Sigmoid colon (tissue), 4 donors: ENCODE data around the gene ZNF714.

Experiments used
- POLR2AphosphoS5 ChIP-seq, 4 donors: sonication (generic); formaldehyde crosslinking; IDR thresholded peaks; one replicate each; pipeline ENCODE4 v1.6.1; 2017; ENCODE audit warnings: antibody characterized with exemption in 4 of 4
- TF ChIP-seq, protein P1 (sequence below), 4 experiments: fragments of 450-650 bp in 3 of 4; fragments of 200-600 bp in 1 of 4; IDR thresholded peaks; one replicate each; pipeline ENCODE4 v1.5.1; 2016 to 2019; ENCODE audit warnings: antibody characterized with exemption in 4 of 4, mild to moderate bottlenecking in 3 of 4, moderate library complexity in 2 of 4

DNA sequence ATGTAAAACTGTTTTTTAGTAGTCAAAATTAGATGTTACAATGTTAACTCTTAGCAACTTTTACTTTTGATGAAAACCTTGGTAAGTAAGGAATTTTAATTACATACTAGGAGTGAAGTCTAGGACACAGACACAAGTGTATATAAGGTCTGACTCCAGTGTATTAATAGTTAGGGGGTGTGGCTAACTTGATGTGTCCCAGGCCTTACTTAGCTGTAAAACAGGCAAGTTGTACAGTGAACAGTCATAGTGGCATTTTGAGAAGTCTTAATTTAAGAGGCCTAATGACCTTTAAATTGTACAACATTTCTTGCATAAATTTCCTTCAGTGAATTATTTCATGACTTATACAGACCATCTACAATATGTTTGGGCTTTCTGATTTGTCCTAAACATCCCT lies 66.7 kb downstream of the ZNF714 start:
- TF ChIP-seq, protein P1, sequence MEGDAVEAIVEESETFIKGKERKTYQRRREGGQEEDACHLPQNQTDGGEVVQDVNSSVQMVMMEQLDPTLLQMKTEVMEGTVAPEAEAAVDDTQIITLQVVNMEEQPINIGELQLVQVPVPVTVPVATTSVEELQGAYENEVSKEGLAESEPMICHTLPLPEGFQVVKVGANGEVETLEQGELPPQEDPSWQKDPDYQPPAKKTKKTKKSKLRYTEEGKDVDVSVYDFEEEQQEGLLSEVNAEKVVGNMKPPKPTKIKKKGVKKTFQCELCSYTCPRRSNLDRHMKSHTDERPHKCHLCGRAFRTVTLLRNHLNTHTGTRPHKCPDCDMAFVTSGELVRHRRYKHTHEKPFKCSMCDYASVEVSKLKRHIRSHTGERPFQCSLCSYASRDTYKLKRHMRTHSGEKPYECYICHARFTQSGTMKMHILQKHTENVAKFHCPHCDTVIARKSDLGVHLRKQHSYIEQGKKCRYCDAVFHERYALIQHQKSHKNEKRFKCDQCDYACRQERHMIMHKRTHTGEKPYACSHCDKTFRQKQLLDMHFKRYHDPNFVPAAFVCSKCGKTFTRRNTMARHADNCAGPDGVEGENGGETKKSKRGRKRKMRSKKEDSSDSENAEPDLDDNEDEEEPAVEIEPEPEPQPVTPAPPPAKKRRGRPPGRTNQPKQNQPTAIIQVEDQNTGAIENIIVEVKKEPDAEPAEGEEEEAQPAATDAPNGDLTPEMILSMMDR (IDR thresholded peaks at IDR 0.05) = no peak
- peak in 3 of 4 donors; percentile 34 to 58 (median 54) for TF ChIP-seq POLR2AphosphoS5 (IDR thresholded peaks at IDR 0.05)
